Renal cortical epithelial cell (primary cell): ENCODE measurements around the gene MRPS23. TPM values are rescaled to one million over a fixed set of nuclear protein-coding genes. Genes with fewer than 3 reads are reported as not detected.
"Not testable (repeated sequence)": the region's sequence is repeated elsewhere in the genome, so short reads cannot be mapped to it uniquely, and the experiment has no call there.

Experiments used
- DNase-seq: peaks from one replicate; pipeline ENCODE4 v3.0.0-alpha.2; 2011; ENCODE audit warnings: low read depth
- total RNA-seq: library from RNA; depleted of rRNA; stranded (reverse); fragments of >200 nt; gene quantifications from 2 replicates; pipeline ENCODE4 v1.2.3, GENCODE V29; 2014

Gene MRPS23
- total RNA-seq, 1 donor from 2014 or later: 20.2 TPM

DNA sequence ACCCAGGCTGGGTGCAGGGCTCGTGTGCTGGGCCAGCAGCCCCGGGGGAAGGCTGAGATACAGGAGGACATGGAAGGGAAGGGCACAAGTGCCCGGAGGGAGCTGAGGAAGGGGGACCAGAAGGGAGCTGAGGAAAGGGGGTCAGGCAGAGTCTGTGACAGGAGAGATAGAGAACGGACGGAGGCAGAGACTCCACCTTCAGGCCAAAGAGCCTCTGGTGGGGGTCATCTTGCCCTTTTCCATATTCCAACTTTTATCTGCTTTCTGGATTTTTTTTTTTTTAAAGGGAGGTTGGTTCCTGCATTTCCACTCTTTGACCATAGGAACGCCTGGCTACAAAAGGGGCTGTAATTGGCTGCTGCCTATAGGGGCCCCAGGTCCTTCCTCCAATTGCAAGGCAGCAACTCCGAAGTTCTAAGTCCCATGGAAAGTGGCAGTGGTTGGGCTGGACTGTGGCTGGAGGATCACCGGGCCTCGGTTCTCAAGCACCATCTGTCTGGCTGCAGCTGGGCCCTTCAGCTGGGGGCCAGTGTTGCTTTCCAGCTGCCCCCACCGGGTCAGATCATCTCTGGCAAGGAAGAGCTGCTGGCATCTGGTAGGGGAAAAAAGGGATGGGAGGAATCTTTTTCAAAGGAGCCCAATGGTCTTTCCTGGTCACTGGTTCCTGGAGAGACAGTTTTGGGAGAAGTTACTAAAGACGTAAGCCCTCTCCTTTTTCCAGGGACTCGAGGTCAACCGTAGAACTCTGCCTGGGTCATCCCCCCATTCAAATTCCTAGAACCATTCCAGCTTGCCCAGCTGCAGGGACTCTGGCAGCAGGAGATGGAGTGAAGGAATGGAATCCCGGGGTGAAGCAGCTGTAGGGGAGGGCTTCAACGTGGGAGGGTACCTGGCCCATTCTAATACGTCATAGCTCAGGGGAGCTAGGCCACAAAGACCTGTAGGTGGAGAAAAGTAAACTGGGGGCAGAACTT, 13.1 kb upstream of the MRPS23 start:
- no peak for DNase-seq

DNA sequence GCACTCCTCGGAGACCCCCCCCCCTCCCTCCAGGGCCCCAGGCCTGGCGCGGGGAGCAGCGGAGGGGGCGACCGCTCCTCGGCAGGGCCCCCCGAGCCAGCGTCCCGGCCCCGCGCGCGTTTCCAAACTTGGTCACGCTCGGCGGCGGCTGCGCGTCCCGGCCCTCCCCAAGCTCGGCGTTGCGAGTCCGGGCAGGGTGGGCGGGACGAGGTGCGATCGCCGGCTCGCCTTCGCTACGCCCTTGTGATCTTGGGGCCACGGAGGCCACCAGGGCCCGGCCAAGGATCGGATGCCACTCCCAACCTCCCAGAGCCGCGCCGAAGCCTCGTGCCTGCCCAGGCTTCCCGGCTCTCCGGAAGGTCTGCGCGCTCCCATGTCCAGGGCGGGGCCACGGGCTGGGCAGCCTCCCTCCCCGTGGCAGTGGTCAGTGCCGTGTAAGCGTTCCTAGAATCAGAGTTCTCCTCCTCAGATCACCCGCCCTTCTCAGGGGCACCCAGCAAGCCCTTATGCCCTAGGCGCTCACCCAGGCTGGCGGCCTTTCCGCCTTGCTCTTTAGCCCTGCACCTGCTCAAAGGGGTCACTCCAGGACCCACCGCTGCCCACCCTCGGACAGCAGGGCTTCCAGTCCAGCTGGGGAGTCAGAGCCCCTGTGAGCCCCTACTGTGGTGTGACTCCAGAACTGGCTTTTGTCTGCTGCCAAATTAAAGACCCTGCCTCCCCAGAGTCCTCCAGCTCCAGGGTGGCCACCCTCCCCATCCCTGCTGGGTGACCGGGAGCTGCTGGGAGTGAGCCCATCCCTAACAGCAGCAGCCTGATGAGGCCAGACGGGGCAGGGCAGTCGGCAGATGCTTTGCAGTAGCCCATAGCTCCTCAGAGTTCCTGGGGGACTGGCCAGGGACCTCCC, 12.2 kb upstream of the MRPS23 start:
- peak; percentile 60 for DNase-seq

DNA sequence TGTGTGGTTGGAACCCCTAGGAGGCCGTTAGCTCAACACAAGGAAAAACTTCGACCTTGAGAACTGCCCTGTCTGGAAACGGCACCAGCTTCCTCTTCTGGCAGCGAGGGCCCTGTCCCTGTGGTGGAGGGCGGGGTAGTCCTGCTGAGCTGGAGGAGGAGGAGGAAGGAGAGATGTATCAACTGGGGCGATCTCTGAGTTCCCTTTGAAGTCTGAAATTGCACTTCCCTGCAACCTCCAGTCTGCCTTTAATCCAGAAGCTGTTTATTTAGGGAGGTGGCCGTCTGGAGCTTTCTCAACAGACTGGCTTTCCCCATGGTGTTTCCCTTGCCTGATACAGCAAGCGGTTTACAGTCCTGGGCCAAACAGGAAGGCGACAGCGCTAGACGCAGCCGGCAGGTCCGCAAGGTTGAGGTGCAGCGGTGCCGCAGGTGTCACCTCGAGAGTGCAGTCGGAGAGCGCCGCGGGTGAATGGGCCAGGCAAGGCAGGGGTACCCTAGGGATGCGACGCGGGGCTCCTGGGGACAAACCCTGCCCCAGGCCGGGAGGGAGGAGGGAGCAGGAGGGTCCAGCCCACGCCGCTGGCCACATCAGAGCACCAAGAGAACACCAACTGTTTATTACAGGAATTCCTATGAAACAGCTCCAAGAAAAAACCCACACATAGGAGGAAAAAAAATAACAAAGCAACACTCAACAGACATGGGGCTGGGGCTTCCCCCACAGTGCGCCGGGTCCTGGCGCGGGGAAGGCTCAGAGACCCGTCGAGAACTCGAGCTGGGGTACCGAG, 11.4 kb upstream of the MRPS23 start:
- DNase-seq: peak; percentile 76

DNA sequence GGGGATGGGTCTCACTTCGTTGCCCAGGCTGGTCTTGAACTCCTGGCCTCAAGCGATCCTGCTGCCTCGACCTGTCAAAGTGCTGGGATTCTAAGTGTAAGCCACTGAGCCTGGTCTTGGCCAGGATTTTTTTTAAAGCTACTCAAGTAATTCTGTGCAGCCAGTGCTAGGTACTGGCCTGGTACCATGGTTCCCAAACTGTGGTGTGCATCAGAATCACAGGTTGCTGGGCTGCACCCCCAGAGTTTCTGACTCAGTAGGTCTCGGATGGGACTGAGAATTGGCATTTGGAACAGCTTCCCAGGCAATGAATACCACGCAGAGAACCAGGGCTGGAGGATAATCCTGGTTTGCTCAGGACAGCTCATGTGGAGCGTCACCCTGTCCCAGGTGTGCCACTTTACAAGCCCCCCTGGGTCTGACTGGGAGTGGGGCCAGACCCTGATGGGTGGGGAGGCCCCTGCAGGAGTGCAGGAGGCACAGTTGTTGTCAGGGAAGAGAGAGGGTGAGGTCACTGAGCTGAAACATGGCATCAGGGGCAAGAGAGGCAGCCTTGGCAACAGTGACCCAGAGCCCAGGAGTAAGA, 10.7 kb upstream of the MRPS23 start:
- DNase-seq: no peak

DNA sequence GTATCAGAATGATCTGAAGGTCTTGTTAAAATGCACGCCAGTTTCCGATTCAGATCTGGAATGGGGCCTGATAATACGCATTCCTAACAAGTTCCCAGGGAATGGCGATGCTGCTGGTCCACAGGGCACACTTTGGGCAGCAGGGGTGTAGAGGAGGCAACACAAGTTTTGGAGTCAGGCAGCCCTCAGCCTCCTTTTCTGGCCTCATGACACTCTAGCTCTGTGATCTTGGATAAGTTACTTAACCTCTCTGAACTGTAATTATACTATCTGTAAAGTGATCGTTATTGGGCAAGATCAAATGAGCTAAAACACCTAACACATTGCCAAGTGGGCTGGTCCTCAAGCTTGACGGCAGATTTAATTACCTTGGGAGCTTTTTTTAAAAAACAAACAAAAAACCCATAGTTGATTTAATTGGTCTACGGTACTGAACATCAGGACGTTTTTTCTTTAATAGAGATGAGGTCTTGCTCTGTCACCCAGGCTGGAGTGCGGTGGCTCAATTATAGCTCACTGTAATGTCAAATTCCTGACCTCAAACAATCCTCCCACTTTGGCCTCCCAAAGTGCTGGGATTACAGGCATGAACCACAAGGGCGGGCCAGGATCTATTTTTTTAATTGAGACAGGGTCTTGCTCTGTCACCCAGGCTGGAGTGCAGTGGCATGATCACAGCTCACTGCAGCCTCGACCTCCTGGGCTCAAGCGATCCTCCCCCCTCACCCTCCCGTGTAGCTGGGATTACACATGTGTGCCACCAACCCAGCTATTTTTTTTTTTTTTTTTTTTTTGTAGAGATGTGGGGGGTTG, 10.0 kb upstream of the MRPS23 start:
- no peak for DNase-seq

DNA sequence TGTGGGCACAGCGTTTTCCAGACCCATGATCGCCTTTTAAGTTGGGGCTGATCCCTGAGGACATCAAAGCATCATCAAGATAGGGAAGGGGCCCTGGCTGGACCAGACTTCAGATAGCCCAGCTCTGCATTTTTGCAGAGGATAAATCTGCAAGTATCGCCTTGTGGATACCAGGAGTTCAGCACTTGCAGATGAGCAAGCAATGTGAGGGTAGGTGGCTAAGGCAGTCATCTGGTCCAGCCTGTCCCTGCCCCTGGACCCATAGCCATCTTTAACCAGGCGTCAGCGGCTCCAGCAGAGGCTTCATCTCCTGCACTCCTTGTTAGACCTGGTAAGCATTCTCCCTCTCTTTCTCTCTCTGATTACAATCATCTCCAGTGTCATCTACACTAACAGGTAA, 9.0 kb upstream of the MRPS23 start:
- DNase-seq: no peak

DNA sequence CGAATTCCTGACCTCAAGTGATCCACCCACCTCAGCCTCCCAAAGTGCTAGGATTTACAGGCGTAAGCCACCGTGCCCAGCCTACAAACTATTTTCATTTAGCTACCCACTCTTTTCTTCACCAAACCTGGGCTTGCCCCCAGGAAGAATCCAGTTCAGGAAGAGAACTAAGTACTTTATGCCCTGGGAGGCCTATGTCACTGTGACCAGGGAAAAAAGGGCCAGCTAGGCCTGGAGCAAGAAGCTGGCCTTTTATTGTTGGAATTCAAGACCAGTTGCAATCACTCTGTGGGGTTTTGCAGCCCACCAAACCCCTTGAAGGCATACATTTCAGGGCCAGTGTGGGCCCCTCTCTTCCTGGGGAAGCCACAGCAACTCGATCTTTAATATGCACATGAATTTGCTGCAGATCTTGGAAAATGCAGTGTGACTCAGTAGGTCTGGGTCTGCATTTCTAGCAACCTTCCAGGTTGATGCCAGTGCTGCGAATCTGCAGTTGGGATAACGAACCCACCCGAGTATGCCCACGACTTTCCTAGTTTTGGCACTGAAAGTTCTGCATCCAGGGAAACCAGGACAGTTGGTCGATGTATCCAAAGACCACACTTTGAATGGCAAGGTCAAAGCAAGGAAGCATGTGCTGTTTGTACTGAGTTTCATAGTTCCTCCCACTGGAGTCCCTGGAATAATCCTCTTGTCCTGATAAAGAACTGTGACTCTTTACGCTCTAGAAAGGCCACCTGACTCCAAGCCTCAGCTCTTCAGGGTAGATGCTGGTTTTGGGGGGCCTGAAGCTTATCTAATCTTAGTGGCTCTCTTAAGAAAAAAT, 7.2 kb upstream of the MRPS23 start:
- no peak for DNase-seq

DNA sequence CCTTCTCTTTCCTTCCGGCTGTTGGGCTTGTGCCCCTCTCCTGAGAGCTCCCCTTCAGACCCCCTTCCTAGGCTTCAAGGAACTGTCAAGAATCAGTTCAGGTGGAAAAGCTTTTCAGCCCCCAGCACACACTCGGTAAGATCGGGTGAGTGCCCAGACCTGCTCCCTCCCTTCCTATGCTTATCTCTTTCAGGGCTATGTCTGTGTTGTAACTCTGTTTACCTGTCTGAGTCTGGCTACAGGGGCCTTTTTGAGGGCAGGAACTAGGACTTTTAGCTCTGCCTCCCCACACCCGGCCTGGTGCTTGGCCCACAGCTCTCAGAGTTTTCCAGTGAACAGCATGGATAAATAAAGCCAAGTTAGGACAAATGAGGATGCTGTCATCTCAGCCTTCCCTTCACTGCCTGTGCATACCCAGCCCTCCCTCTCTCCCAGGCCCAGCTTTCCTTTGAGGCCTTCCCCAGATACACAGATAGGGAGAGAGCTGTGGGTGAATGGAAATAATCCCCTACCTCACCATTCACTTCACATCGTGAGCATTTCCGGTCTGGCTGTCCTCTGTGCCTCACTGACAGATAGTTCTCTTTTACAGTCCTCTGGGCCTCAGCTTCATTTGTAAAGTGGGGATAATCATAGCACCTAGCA, 5.7 kb upstream of the MRPS23 start:
- no peak for DNase-seq

DNA sequence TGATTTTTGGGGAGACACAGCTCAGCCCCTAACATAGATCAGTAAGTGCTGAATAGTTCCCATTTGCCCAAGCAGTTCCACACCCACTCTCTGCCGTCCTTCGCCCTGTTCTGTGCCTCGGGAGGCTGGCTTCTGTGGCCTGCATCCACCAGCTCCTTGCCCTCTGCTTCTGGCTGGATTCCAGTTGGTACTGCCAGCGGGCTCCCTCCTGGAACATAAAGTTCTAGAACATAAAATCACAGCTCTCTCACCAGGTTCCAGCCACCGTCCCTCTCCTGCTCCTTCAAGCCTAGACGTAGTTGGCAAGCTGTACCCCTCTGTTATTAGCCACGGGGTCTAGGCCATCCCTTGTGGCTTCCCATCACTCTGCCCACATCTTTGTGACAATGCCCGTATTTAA, 3.9 kb upstream of the MRPS23 start:
- peak; percentile 33 for DNase-seq

DNA sequence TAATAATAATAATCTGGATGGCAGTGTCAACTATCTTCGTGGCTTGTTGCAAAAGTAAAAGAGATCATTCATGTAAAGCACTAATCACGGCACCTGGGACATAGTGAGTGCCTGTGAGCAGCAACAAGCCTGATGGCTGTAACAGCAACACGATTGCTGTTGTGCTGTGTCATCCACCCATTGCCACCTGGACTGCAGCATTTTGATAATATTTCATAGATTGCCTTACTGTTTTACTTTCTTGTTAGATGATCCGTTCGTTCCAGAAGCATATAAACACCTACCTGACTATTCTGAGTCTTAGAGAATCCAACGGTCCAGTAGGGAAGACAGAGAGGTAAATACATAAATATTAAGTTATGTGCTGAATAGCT, 3.1 kb upstream of the MRPS23 start:
- DNase-seq: no peak

DNA sequence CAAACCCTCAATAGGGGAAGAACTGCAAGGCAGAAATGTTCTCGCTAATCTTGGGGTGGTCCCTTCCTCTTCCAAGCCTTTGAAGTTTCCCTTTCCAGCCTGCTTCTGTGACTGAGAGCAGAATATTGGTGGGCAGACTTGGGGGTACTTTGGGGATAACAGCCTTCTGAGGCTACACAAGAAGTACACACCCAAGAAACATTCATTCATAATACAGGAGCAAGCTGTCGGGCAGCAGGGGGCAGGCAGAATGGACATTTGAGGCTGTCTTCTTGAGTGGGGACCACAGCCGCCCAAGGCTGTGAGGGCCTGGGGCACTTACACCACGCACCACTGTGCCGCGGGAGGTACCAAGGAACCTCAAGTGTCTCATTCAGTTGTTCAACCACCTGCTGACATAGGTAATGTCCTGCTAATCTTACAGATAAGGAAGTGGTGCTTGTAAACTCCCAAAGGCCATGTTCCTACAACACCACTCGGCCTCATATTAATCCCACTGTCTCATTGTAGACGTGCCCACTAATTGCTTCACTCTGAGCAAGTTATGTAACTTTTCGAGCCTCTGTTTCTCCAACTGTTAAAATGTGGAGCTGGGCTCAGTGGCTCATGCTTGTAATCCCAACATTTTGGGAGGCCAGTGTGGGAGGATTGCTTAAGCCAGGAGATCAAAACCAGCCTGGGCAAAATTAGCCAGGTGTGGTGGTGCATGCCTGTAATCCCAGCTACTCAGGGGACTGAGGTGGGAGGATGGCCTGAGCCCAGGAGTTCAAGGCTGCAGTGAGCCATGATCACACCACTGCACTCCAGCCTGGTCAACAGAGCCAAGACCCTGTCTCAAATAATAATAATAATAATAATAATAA, 2.5 kb upstream of the MRPS23 start:
- no peak for DNase-seq

DNA sequence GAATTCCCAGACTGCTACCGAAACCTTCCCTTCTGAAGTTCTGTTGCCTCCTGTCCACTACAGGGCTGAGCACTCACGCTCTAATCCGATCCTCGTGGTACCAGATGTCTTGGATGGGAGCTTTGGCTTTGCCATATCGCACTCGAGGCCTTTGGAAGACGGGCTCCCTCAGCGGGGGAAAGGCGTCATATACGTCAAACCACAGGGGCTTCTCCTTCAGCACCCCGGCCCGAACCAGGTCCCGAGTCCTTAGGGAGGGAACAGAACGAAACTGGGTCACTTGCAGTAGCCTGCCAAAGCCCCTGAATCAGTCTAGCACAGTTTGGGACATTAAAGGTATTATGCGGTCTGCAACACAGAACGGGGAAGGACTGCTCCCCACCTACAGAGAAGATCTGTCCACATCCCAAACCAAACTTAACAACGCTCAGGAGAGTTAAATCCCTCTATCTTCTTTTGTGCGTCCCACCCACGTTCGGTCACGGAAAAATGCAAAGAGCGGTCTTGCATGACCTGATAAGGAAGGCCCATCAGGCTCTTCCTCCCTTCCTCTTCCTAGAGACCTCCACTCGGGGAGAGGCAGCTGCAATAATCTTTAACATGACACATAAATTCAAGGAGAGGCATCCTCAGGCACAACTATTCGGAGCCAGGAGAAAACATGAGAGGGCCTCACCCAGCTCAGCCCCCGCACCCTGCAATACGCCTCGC, 526 bp downstream of the MRPS23 start:
- DNase-seq: no peak

DNA sequence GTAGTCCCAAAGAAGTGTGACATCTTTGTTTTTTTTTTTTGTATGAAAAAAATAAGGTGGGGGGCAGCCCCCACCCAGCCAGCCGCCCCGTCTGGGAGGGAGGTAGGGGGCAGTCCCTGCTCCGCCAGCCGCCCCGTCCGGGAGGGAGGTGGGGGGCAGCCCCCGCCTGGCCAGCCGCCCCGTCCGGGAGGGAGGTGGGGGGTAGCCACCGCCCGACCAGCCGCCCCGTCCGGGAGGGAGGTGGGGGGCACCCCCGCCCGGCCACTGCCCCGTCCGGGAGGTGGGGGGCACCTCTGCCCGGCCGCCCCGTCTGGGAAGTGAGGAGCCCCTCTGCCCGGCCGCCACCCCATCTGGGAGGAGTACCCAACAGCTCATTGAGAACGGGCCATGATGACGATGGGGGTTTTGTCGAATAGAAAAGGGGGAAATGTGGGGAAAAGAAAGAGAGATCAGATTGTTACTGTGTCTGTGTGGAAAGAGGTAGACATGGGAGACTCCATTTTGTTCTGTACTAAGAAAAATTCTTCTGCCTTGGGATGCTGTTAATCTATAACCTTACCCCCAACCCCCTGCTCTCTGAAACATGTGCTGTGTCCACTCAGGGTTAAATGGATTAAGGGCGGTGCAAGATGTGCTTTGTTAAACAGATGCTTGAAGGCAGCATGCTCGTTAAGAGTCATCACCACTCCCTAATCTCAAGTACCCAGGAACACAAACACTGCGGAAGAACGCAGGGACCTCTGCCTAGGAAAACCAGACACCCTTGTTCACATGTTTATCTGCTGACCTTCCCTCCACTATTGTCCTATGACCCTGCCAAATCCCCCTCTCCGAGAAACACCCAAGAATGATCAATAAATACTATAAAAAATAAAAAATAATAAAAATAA, 3.5 kb downstream of the MRPS23 start:
- DNase-seq: not testable (repeated sequence)

DNA sequence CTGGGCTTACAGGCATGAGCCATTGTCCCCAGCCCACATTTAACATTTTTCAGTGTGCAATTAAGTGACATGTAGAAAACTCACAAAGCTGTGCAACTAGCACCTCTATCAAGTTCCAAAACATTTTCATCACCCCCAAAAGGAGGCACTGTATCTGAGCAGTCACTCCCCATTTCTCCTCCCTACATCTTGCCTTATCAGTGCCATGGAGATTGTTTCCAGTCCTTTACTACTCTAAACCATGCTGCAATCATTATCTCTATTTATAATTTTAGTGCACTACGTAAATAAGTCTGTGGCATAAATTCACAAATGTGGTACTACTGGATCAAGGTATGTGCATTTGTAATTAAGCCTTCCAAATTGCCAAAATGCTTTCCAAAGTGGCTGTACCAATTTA, 7.6 kb downstream of the MRPS23 start:
- no peak for DNase-seq

DNA sequence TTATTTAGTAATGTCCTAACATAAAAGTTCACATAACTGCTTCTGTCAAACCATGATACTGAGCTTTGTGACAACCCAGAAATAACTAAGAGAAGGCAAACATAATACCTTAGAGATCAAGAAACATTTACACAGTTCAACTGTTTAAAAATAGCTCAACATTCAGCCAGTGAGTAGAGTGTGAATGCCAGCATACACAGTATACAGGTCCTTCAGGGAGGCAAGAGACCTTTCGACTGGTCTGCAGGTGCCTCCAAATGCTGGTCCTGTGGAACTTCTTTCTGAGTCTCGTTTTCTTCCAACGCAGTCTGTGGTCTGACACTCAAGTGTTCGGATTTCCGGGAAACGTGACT, 10.3 kb downstream of the MRPS23 start:
- no peak for DNase-seq

DNA sequence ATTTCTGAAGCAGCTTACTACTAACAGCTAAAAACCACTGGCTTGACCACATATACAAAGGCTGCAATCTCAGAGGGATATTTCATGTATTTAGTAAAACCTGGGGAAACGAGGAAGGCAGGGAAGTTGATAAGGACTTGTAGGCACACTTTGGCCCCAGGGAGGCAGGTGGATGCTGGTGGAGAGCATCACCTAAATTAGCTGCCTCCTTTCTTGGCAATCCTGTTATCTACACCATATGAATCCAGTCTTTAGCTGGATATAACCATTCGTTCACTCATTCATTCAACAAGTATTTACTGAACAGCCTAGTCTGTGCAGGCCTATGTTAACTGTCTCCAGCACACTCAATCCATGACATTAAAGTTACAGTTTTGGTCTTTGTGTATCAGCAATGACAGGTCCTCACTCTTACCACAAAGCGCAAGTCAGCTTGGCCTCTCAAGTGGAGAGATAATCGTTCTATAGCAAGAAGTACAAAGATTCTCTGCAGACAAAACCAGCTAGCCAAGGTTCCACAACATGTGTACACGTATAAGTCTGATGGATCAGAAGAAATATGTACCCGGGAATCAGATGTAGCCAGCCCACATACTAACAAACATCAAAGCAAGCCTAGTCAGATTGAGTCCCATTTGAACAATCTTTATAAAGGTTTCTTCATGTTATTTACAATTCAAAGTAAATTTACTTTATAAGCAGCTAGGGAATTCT, 10.8 kb downstream of the MRPS23 start:
- DNase-seq: no peak
